GM12878 (cell line): ENCODE measurements around the gene LAMC3. TPM values are rescaled to one million over a fixed set of nuclear protein-coding genes. Genes with fewer than 3 reads are reported as not detected.

Source experiments
- ATAC-seq: fragments of 200-7000 bp; cut with Tn5 transposase; 3 replicates; pipeline ENCODE4 v1.9.1; 2020; ENCODE audit warnings: mild to moderate bottlenecking, moderate library complexity
- BruUV-seq: library from RNA; stranded (reverse); fragments of 400-500 nt; replicated peaks from 2 replicates; lab custom pipeline; 2021; lab: Mats Ljungman, UMichigan
- CTCF ChIA-PET: fragments of 300-600 bp; sonication (Branson Sonifier 250); formaldehyde crosslinking; extraction: SDS; loops from one replicate; lab custom pipeline; 2021; ENCODE audit warnings: inconsistent platforms; lab: Yijun Ruan, JAX
- POLR2A ChIA-PET: fragments of 350-600 bp; formaldehyde crosslinking; extraction: SDS; loops from one replicate; lab custom pipeline; 2021; ENCODE audit warnings: inconsistent platforms; lab: Charles Lee
- RAD21 ChIA-PET: fragments of 300-600 bp; sonication (Branson Sonifier 250); formaldehyde crosslinking; loops from one replicate; lab custom pipeline; 2023; ENCODE audit warnings: antibody characterized with exemption; ENCODE audit not compliant: unreplicated experiment; lab: Charles Lee
- SMC1A ChIA-PET: fragments of 300-600 bp; sonication (Branson Sonifier 250); formaldehyde crosslinking; loops from one replicate; lab custom pipeline; 2023; ENCODE audit not compliant: unreplicated experiment, uncharacterized antibody; lab: Charles Lee
- DNase-seq: peaks from one replicate; pipeline ENCODE4 v3.0.0-alpha.2; 2011; ENCODE audit warnings: low read depth, low spot score
- FAIRE-seq: peaks from 3 replicates; lab custom pipeline; 2011; peaks lifted over from hg19 to GRCh38; lab: Jason Lieb, UNC
- H2AFZ ChIP-seq: 2 replicates; pipeline ENCODE4 v1.6.0; 2011; ENCODE audit warnings: low read depth, low read length, control low read depth; ENCODE audit not compliant: control insufficient read depth
- H3K27ac ChIP-seq: 2 replicates; pipeline ENCODE4 v1.5.1; 2011; ENCODE audit warnings: control low read depth; ENCODE audit not compliant: control insufficient read depth, insufficient read depth
- H3K27me3 ChIP-seq, 2 experiments: replicated peaks in 1 of 2; 2 replicates each; pipeline versions ENCODE4 v1.6.0 to v1.6.1; 2011; ENCODE audit warnings: low read length in 1 of 2; ENCODE audit not compliant: control insufficient read depth in 2 of 2, insufficient read depth in 2 of 2
- H3K36me3 ChIP-seq, 2 experiments: 2 replicates each; pipeline ENCODE4 v1.5.1; 2011; ENCODE audit warnings: low read length in 1 of 2; ENCODE audit not compliant: control insufficient read depth in 2 of 2, insufficient read depth in 2 of 2
- H3K4me1 ChIP-seq: 2 replicates; pipeline ENCODE4 v1.6.1; 2011; ENCODE audit warnings: mild to moderate bottlenecking, low read length, moderate library complexity, mixed read lengths; ENCODE audit not compliant: control insufficient read depth, insufficient read depth
- H3K4me2 ChIP-seq: 2 replicates; pipeline ENCODE4 v1.6.0; 2011; ENCODE audit warnings: control low read depth; ENCODE audit not compliant: control insufficient read depth, insufficient read depth
- H3K4me3 ChIP-seq: fragments of 200-600 bp; sonication (generic); 2 replicates; pipeline ENCODE4 v1.5.1; 2016
- H3K79me2 ChIP-seq: 2 replicates; pipeline ENCODE4 v1.6.0; 2011; ENCODE audit warnings: low read length; ENCODE audit not compliant: control insufficient read depth, insufficient read depth
- H3K9ac ChIP-seq: 2 replicates; pipeline ENCODE4 v1.8.0; 2011; ENCODE audit warnings: low read length, control low read depth, mixed read lengths; ENCODE audit not compliant: control insufficient read depth, insufficient read depth
- H3K9me3 ChIP-seq: replicated peaks from 3 replicates; pipeline ENCODE4 v1.5.1; 2011; ENCODE audit warnings: mild to moderate bottlenecking, low read length; ENCODE audit not compliant: control insufficient read depth, insufficient read depth
- H4K20me1 ChIP-seq: 2 replicates; pipeline ENCODE4 v1.6.0; 2011; ENCODE audit not compliant: control insufficient read depth, insufficient read depth
- BCLAF1 ChIP-seq: fragments of 450-650 bp; IDR thresholded peaks from 2 replicates; pipeline ENCODE4 v1.6.1; 2017; ENCODE audit warnings: antibody characterized with exemption, mild to moderate bottlenecking, moderate library complexity
- BMI1 ChIP-seq: fragments of 450-650 bp; IDR thresholded peaks from 2 replicates; pipeline ENCODE4 v1.6.1; 2016; ENCODE audit warnings: mild to moderate bottlenecking, moderate library complexity, borderline replicate concordance
- EGR1 ChIP-seq, 2 experiments: IDR thresholded peaks; 1 replicate in 1 of 2; 2 replicates in 1 of 2; pipeline ENCODE4 v1.6.1; 2011 to 2012; ENCODE audit warnings: low read depth in 2 of 2, low read length in 2 of 2, borderline replicate concordance in 1 of 2, mild to moderate bottlenecking in 1 of 2, moderate library complexity in 1 of 2
- EZH2 ChIP-seq: IDR thresholded peaks from 2 replicates; pipeline ENCODE4 v1.6.1; 2012; ENCODE audit warnings: low read depth, mild to moderate bottlenecking, control low read depth, inconsistent platforms, low read length, borderline replicate concordance; ENCODE audit not compliant: control insufficient read depth
- IRF5 ChIP-seq: fragments of 450-650 bp; IDR thresholded peaks from 2 replicates; pipeline ENCODE4 v1.6.1; 2017; ENCODE audit warnings: borderline replicate concordance
- MLLT1 ChIP-seq: fragments of 450-650 bp; IDR thresholded peaks from 2 replicates; pipeline ENCODE4 v1.6.1; 2016; ENCODE audit warnings: mild to moderate bottlenecking
- STAT3 ChIP-seq: IDR thresholded peaks from 2 replicates; pipeline ENCODE4 v1.6.1; 2011; ENCODE audit warnings: low read depth, low read length, improper control_type of control experiment
- TBL1XR1 ChIP-seq: IDR thresholded peaks from 2 replicates; pipeline ENCODE4 v1.6.1; 2012; ENCODE audit warnings: low read depth, low read length, improper control_type of control experiment
- WGBS: methylation state at CpG from one replicate; pipeline ENCODE4 v1.1.6; 2016; ENCODE audit warnings: low lambda C conversion rate; ENCODE audit not compliant: insufficient replicate concordance, insufficient coverage; ENCODE audit errors: missing lambda C conversion rate; 5-methylcytosine and 5-hydroxymethylcytosine counted together
- in situ Hi-C: fragments of 300-500 bp; cut with MboI; formaldehyde crosslinking; loops from 9 replicates; pipeline ENCODE4 v1.14.3; 2018; ENCODE audit warnings: mixed read lengths
- intact Hi-C: fragments of 100-400 bp; cut with micrococcal nuclease; formaldehyde crosslinking; loops from one replicate; pipeline ENCODE4 v1.14.2; 2022; ENCODE audit not compliant: unreplicated experiment
- polyA plus RNA-seq, 11 experiments: library from polyadenylated mRNA; depleted of rRNA in 4 of 11; unstranded in 6 of 11; stranded (reverse) in 5 of 11; fragments of >200 nt; fragmentation: Nextera tagmentation in 4 of 11; fragmentation: Illumina TruSeq in 1 of 11; extraction: Ambion mirVana in 4 of 11; extraction: Trizol in 1 of 11; gene quantifications; 1 replicate in 1 of 11; 2 replicates in 10 of 11; pipeline versions ENCODE4 v1.2.1 to v1.2.3, GENCODE V29; 2011 to 2016; ENCODE audit warnings: inconsistent platforms in 2 of 11, missing spikeins in 2 of 11, low read depth in 1 of 11
- total RNA-seq, 4 experiments: library from RNA; depleted of rRNA in 3 of 4; stranded (reverse); fragments of >200 nt in 3 of 4; fragmentation: Illumina TruSeq in 1 of 4; extraction: Trizol in 1 of 4; gene quantifications; 2 replicates each; pipeline versions ENCODE4 v1.2.1 to v1.2.3, GENCODE V29; 2013 to 2021

Gene LAMC3
- total and polyA plus RNA-seq, 10 of the 15 experiments (the other 5 are each of a cell fraction or from before 2014, with no cell fraction given): under 0.01 to 0.08 TPM; not detected in 8

- no TSS peak for BruUV-seq
- Histone ChIP-seq H3K27me3 (peaks cover 0 to 6% of the 10 kb centered on the region in 2 experiments; a peak in 2 of 4 replicates), H3K4me3 (no peak overlapping the region)
- CTCF ChIA-PET: no interaction called here
- no peak for TF ChIP-seq BMI1
- TF ChIP-seq TBL1XR1: no peak
- no peak for TF ChIP-seq MLLT1
- no peak for TF ChIP-seq EGR1 (IDR thresholded peaks at IDR 0.05; ENCODE audit: borderline replicate concordance in 1 of 2, low read depth in 2 of 2, low read length in 2 of 2)
- no peak for TF ChIP-seq BCLAF1
- no peak for TF ChIP-seq EZH2
- TF ChIP-seq STAT3: no peak
- no peak for TF ChIP-seq IRF5
- TF ChIP-seq, all 136 proteins: peak for 0
- WGBS: 2% methylated on average over 13 of the region's 13 CpGs
- Histone ChIP-seq H3K4me2 (no peak overlapping the region), H4K20me1 (no peaks in the 10 kb centered on the region), H3K9me3 (no peaks in the 10 kb centered on the region), H3K79me2 (no peaks in the 10 kb centered on the region), H3K36me3 (no peaks in the 10 kb centered on the region), H3K4me1 (no peaks in the 10 kb centered on the region), H3K9ac (no peak overlapping the region), H3K27ac (no peak overlapping the region), H2AFZ (no peak overlapping the region)
- FAIRE-seq (no peak), DNase-seq (no peak), ATAC-seq (no peak)
- in situ Hi-C loops (no loop called here), intact Hi-C loops (no loop called here)
- ChIA-PET RAD21 (no interaction called here), POLR2A (no interaction called here), SMC1A (no interaction called here)
Measured at GRCh38 chr9:131117121-131117761, 108.3 kb downstream of the LAMC3 start.
